T-cell (primary cell): ENCODE results near the gene CTNNA3. TPM values are rescaled to one million over a fixed set of nuclear protein-coding genes. Genes with fewer than 3 reads are reported as not detected.

Experiments
- ATAC-seq, 4 experiments: fragments of 200-7000 bp in 3 of 4; fragments of 150-1000 bp in 1 of 4; cut with Tn5 transposase; replicated peaks in 1 of 4; 1 replicate in 3 of 4; 2 replicates in 1 of 4; pipeline ENCODE4 v1.10.0; 2021; ENCODE audit warnings: moderate library complexity in 3 of 4, mild to moderate bottlenecking in 2 of 4, moderate number of reproducible peaks in 1 of 4
- CTCF ChIA-PET, 2 donors: fragments of 300-600 bp; sonication (Branson Sonifier 250); formaldehyde crosslinking; loops; one replicate each; lab custom pipeline; 2022; ENCODE audit warnings: antibody characterized with exemption in 2 of 2; lab: Charles Lee
- POLR2A ChIA-PET, 2 donors: fragments of 300-600 bp; sonication (Branson Sonifier 250); formaldehyde crosslinking; loops; one replicate each; lab custom pipeline; 2022; ENCODE audit warnings: antibody characterized with exemption in 2 of 2; lab: Charles Lee
- DNase-seq, 35 experiments: peaks; one replicate each; pipeline versions ENCODE4 v3.0.0 to v3.0.0-alpha.2; 2013 to 2023
- H3K27ac ChIP-seq: one replicate; pipeline ENCODE4 v1.5.1; 2013; ENCODE audit warnings: low read length
- H3K27me3 ChIP-seq, 2 experiments: replicated peaks in 1 of 2; 1 replicate in 1 of 2; 2 replicates in 1 of 2; pipeline versions ENCODE4 v1.6.1 to v1.7.0; 2013; ENCODE audit warnings: low read length in 1 of 2, mixed read lengths in 1 of 2; ENCODE audit not compliant: control insufficient read depth in 2 of 2, insufficient read depth in 2 of 2; ENCODE audit errors: extremely low read depth in 1 of 2
- H3K36me3 ChIP-seq, 2 donors: 1 replicate in 1 of 2; 2 replicates in 1 of 2; pipeline versions ENCODE4 v1.6.1 to v1.7.0; 2013; ENCODE audit warnings: low read length in 1 of 2; ENCODE audit not compliant: control insufficient read depth in 2 of 2, insufficient read depth in 1 of 2; ENCODE audit errors: extremely low read depth in 1 of 2
- H3K4me1 ChIP-seq, 2 experiments: 1 replicate in 1 of 2; 2 replicates in 1 of 2; pipeline versions ENCODE4 v1.6.1 to v1.7.0; 2013; ENCODE audit warnings: low read length in 2 of 2, mixed read lengths in 1 of 2; ENCODE audit not compliant: insufficient read depth in 2 of 2, control insufficient read depth in 1 of 2; ENCODE audit errors: extremely low read depth in 1 of 2
- H3K4me3 ChIP-seq, 2 donors: 1 replicate in 1 of 2; 2 replicates in 1 of 2; pipeline versions ENCODE4 v1.5.1 to v1.7.0; 2013; ENCODE audit warnings: mild to moderate bottlenecking in 2 of 2, low read length in 1 of 2, moderate library complexity in 1 of 2; ENCODE audit not compliant: control insufficient read depth in 1 of 2; ENCODE audit errors: extremely low read depth in 1 of 2
- H3K9me3 ChIP-seq: 2 replicates; pipeline ENCODE4 v1.7.0; 2013
- H3K27ac Mint-ChIP-seq, 2 donors: one replicate each; pipeline ENCODE4 v1.8.0; 2020 to 2021; ENCODE audit warnings: mild to moderate bottlenecking in 2 of 2, mixed read lengths in 2 of 2
- H3K27me3 Mint-ChIP-seq, 2 donors: one replicate each; pipeline ENCODE4 v1.8.0; 2021 to 2022; ENCODE audit warnings: mixed read lengths in 2 of 2
- H3K36me3 Mint-ChIP-seq: one replicate; pipeline ENCODE4 v1.8.0; 2021; ENCODE audit warnings: mixed read lengths
- H3K4me1 Mint-ChIP-seq, 3 donors: one replicate each; pipeline ENCODE4 v1.8.0; 2020 to 2022; ENCODE audit warnings: mixed read lengths in 3 of 3, mild to moderate bottlenecking in 1 of 3
- H3K4me3 Mint-ChIP-seq, 3 donors: one replicate each; pipeline ENCODE4 v1.8.0; 2020 to 2022; ENCODE audit warnings: mild to moderate bottlenecking in 3 of 3, mixed read lengths in 3 of 3, moderate library complexity in 3 of 3
- H3K9me3 Mint-ChIP-seq, 3 donors: one replicate each; pipeline ENCODE4 v1.8.0; 2020 to 2022; ENCODE audit warnings: mixed read lengths in 3 of 3
- WGBS: methylation state at CpG from one replicate; pipeline ENCODE4 v1.1.5; 2013; ENCODE audit warnings: missing lambda C conversion rate; ENCODE audit not compliant: insufficient coverage; 5-methylcytosine and 5-hydroxymethylcytosine counted together
- total RNA-seq, 35 experiments: library from RNA in 6 of 35; stranded (reverse) in 6 of 35; fragments of 120-200 nt in 1 of 35; gene quantifications; one replicate each; pipeline versions ENCODE4 v1.2.1 to v1.2.4 and lab custom pipeline; 2013 to 2026

The CTNNA3 gene
- total RNA-seq, 5 donors from 2014 or later (not counting 1 experiment from before 2014, with no cell fraction given) = 0.88 TPM; not detected in 4

- Mint-ChIP-seq H3K9me3 (no peaks in the 10 kb centered on the region), H3K4me1 (no peaks in the 10 kb centered on the region), H3K4me3 (no peak overlapping the region), H3K27ac (no peak overlapping the region), H3K27me3 (no peaks in the 10 kb centered on the region), H3K36me3 (no peaks in the 10 kb centered on the region)
- DNase-seq (no peak), ATAC-seq (no peak)
- H3K9me3 ChIP-seq = no peaks in the 10 kb centered on the region
- ChIA-PET POLR2A (no interaction called here), CTCF (no interaction called here)
- no peaks in the 10 kb centered on the region for H3K27me3 ChIP-seq
- no peaks in the 10 kb centered on the region for H3K4me1 ChIP-seq
- H3K27ac ChIP-seq = no peak overlapping the region
- no peaks in the 10 kb centered on the region for H3K36me3 ChIP-seq
- no peak overlapping the region for H3K4me3 ChIP-seq
These were observed 608.9 kb downstream of the CTNNA3 start for GRCh38 chr10:67087135-67087425.

DNA sequence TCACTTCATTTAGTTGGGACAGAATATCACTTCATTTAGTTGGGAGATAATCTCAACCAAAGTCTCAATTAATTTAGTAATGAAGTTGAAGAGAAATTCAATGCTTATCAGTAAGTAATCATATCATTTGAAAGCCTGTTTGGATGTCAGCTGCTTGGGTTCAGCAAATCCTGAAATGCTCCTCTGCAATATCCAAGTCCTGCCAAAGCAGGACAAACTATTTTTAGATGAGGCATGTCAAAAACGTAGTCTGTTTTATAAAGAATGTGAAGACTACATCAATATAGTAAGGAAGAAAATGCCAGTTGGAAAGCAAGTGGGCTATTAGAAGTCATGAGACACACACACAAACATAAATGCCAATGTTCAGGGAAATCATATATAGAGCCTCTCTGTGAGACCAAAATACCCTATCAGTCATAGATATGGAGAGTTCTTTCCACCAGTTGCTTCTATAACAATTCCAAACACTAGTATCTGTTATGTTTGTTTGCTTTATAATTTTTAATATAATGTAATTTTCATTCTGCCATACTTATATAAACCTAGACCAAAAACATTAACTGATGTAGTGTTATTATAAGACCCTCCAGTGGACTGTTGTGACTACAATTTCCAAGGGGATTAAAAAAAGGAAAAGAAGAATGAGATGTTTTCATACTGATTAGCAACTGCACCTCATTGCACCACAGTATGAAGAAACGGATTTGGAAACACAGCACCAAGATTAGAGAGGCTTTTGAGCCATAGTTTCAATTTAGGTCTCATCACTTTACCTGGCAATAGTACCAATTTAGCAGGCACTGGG is 609.5 kb downstream of the CTNNA3 start:
- Mint-ChIP-seq H3K36me3 (no peaks in the 10 kb centered on the region), H3K4me1 (no peaks in the 10 kb centered on the region), H3K27me3 (no peaks in the 10 kb centered on the region), H3K4me3 (no peak overlapping the region), H3K9me3 (no peaks in the 10 kb centered on the region), H3K27ac (no peak overlapping the region)
- no peak overlapping the region for H3K4me3 ChIP-seq
- no peak for ATAC-seq
- no CpG with 5 or more reads among the region's 2 CpGs for WGBS
- H3K36me3 ChIP-seq = no peaks in the 10 kb centered on the region
- POLR2A ChIA-PET = no interaction called here
- H3K27ac ChIP-seq = no peak overlapping the region
- no peaks in the 10 kb centered on the region for H3K4me1 ChIP-seq
- CTCF ChIA-PET = no interaction called here
- H3K9me3 ChIP-seq = no peaks in the 10 kb centered on the region
- H3K27me3 ChIP-seq = no peaks in the 10 kb centered on the region
- no peak for DNase-seq

DNA sequence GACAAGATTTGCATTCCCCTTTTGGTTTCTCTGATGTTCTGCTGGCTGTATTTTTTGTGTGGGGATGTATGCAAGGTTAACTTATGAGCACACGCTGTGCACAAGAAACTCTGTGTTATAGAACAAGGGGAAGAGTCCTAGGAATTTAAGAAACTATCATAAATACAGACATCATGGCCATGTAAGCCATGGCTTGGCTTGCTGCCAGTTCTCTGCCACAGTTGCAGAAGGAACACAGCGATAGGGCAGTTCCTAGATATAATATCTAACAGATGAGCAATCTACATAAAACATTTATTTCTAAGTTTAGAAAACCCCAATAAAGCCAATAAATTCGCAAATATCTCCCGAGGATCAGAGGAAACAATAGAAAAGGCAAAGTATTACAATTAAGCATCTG is 616.9 kb downstream of the CTNNA3 start:
- Histone ChIP-seq H3K27ac (no peak overlapping the region), H3K9me3 (no peaks in the 10 kb centered on the region), H3K4me1 (no peaks in the 10 kb centered on the region), H3K4me3 (no peak overlapping the region), H3K36me3 (no peaks in the 10 kb centered on the region), H3K27me3 (no peaks in the 10 kb centered on the region)
- Mint-ChIP-seq H3K27me3 (no peaks in the 10 kb centered on the region), H3K4me3 (no peak overlapping the region), H3K36me3 (no peaks in the 10 kb centered on the region), H3K4me1 (no peaks in the 10 kb centered on the region), H3K9me3 (peaks cover 0 to 12% (median 6%) of the 10 kb centered on the region in 3 donors), H3K27ac (no peak overlapping the region)
- POLR2A ChIA-PET = no interaction called here
- no CpG with 5 or more reads among the region's 4 CpGs for WGBS
- ATAC-seq = no peak
- CTCF ChIA-PET = no interaction called here
- DNase-seq = no peak

DNA sequence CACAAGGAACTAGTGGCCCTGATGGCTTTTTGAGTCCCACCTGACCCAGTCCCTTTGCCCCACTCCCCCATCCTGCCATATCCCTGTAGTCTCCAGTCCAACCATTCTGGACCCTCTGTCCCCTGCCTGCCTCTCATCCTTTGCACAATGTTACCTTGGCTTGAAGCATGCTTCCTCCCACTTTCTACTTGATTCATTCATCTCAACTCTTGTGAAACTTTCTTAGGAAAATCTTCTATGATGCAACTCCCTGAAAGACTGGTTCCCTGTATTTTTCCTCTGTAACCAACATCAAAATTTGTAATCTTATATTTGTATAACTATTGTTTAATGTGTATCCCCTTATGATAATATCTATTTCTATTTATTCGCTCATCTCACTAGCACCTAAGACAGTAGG is 618.6 kb downstream of the CTNNA3 start:
- CTCF ChIA-PET = no interaction called here
- DNase-seq (no peak), ATAC-seq (no peak)
- Histone ChIP-seq H3K27me3 (no peaks in the 10 kb centered on the region), H3K4me3 (no peak overlapping the region), H3K4me1 (no peaks in the 10 kb centered on the region), H3K27ac (no peak overlapping the region), H3K36me3 (no peaks in the 10 kb centered on the region), H3K9me3 (no peaks in the 10 kb centered on the region)
- Mint-ChIP-seq H3K4me1 (no peaks in the 10 kb centered on the region), H3K27me3 (no peaks in the 10 kb centered on the region), H3K27ac (no peak overlapping the region), H3K36me3 (no peaks in the 10 kb centered on the region), H3K4me3 (no peak overlapping the region), H3K9me3 (peaks cover 4 to 12% (median 6%) of the 10 kb centered on the region in 3 donors)
- WGBS = no CpG with 5 or more reads among the region's 1 CpG
- POLR2A ChIA-PET = no interaction called here

DNA sequence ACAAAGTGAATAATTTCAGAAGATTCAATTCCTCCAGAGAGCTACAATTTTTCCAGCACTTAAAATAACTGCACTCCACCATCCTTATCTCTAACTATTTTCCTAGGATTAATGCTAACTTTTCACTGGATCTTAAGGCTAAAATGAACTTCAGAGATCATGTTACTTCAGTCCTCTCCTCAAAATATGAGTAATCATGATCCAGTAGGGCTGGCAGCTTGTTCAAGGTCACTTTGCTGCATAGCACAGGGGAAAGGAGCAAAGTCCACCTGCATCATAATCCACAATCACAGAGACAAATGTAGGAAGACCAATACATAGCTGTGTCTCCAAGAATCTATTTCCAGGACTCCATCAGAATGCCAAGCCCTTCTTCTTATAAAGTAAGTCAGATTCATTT is 619.9 kb downstream of the CTNNA3 start:
- ATAC-seq (no peak), DNase-seq (no peak)
- H3K36me3 Mint-ChIP-seq = no peaks in the 10 kb centered on the region
- no peaks in the 10 kb centered on the region for H3K27me3 ChIP-seq
- no peak overlapping the region for H3K27ac ChIP-seq
- H3K9me3 Mint-ChIP-seq = peaks cover 4 to 12% (median 6%) of the 10 kb centered on the region in 3 donors
- no peak overlapping the region for H3K4me3 Mint-ChIP-seq
- CTCF ChIA-PET = no interaction called here
- H3K4me3 ChIP-seq = no peak overlapping the region
- H3K36me3 ChIP-seq = no peaks in the 10 kb centered on the region
- no peaks in the 10 kb centered on the region for H3K27me3 Mint-ChIP-seq
- H3K27ac Mint-ChIP-seq = no peak overlapping the region
- POLR2A ChIA-PET = no interaction called here
- no peaks in the 10 kb centered on the region for H3K4me1 Mint-ChIP-seq
- H3K9me3 ChIP-seq = no peaks in the 10 kb centered on the region
- no peaks in the 10 kb centered on the region for H3K4me1 ChIP-seq

DNA sequence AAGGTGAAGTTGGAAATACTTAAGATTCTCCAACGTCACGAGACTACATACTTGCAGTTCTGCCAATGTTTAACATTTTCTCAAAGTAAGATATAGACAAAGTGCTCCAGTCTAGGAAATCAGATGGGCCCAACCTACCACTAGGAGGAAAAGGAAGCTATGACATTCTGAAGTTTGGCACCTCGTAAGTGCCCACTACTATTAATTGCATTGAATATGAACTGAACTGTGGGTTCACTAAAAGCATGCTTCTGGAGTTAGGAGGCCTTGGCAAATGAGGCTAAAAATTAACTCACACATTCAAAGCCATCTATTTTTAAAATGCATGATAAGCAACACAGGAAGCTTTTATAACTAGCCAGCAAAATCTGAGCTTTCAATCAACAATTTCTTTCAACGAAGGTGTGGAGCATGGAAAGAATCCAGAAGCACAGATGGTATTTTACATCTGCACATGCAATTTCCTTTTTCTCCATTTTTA is 620.5 kb downstream of the CTNNA3 start:
- peaks cover 6 to 12% (median 7%) of the 10 kb centered on the region in 3 donors for H3K9me3 Mint-ChIP-seq
- no peak overlapping the region for H3K4me3 Mint-ChIP-seq
- DNase-seq (no peak), ATAC-seq (no peak)
- H3K27me3 Mint-ChIP-seq = no peaks in the 10 kb centered on the region
- Histone ChIP-seq H3K4me3 (no peak overlapping the region), H3K27ac (no peak overlapping the region), H3K36me3 (no peaks in the 10 kb centered on the region), H3K9me3 (no peaks in the 10 kb centered on the region), H3K27me3 (no peaks in the 10 kb centered on the region), H3K4me1 (no peaks in the 10 kb centered on the region)
- H3K4me1 Mint-ChIP-seq = no peaks in the 10 kb centered on the region
- no peaks in the 10 kb centered on the region for H3K36me3 Mint-ChIP-seq
- ChIA-PET CTCF (no interaction called here), POLR2A (no interaction called here)
- no peak overlapping the region for H3K27ac Mint-ChIP-seq
- 20% methylated on average over 1 of the region's 4 CpGs for WGBS

DNA sequence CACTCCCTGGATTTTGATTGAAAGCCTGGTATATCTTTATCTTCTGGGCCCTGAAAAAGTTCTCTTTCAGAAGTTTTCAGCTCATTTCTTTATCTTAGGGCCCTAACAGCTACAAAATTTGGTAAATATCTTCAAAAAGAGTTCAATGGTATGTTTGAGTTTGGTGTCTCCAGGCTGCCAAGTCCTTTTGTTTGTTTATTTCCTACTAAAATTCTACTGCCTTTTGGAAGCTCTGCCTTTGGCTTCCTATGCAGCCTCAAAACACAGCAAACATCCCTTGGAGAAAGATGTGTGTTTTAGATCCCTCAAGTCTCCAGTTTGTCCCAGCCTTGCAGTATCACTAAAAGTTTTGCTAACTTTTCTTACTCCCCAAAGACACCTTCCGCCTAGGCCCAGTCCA is 623.3 kb downstream of the CTNNA3 start:
- DNase-seq = no peak
- no peaks in the 10 kb centered on the region for H3K9me3 ChIP-seq

More for the DNA sequence above, 623.3 kb downstream of the CTNNA3 start:
- WGBS = no CpG with 5 or more reads among the region's 1 CpG
- Mint-ChIP-seq H3K4me3 (no peak overlapping the region), H3K9me3 (peaks cover 0 to 8% (median 7%) of the 10 kb centered on the region in 3 donors), H3K4me1 (no peaks in the 10 kb centered on the region), H3K27ac (no peak overlapping the region), H3K36me3 (no peaks in the 10 kb centered on the region), H3K27me3 (no peaks in the 10 kb centered on the region)
- Histone ChIP-seq H3K4me3 (no peak overlapping the region), H3K36me3 (no peaks in the 10 kb centered on the region), H3K4me1 (no peaks in the 10 kb centered on the region), H3K27me3 (no peaks in the 10 kb centered on the region), H3K27ac (no peak overlapping the region)
- CTCF ChIA-PET = no interaction called here
- ATAC-seq = no peak
- POLR2A ChIA-PET = no interaction called here
